GM18861 (cell line): ENCODE results near the gene EEFSEC.

Experiments
- ATAC-seq: cut with Tn5 transposase; IDR thresholded peaks from one replicate; pipeline ENCODE4 v1.9.1; 2021; ENCODE audit not compliant: unreplicated experiment

EEFSEC gene

DNA sequence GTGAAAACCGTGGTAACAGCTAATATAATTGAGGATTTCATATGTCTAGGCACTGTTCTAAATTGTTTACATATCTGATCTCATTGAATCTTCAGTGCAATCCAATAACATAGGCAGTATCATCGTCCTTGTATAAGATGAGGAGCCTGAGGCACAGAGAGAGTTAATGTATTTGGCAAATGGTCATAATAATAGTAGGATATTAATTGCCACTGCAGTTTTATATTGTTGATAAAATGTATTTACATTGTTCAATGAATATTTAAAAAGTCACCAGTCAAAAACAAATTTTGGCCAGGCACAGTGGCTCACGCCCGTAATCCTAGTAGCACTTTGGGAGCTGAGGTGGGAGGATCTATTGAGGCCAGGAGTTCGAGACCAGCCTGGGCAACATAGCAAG lies 88.5 kb downstream of the EEFSEC start:
- no peak for ATAC-seq

DNA sequence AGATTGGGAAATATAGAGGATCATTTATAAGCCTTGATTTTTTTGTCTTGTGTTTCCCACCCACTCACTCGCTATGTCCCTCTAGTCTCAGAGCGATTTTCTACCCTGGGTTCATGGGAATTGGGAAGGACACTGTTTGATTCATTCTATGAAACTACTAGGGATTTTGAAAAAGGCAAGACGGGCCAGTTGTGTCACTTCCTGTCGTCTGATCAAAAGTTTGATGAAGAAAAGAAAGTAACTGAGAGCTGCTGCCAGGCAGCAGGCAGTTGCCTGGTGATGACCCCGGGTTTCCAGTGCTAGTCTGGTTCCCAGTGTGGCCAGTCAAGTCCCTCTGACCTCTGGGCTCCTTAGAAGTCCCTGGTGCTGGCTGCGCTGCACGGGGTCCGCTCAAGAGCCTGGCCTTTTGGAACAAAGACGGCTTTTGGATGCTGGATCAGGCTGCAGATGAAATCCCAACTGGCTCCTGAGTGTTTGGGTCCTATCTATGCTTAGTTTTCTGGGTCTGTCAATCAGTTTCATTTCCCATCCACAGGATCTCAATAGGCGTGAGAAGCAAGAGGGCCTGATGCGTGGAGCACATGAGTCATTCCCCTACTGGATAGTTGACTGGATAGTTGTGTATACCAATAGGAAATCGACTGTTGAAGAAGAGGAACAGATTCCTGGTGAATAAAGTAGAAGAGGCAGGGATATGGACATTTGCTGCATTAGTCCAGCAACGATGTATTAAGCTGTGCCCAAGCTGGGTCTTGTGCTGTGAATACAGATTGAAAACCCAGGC lies 89.7 kb downstream of the EEFSEC start:
- no peak for ATAC-seq

DNA sequence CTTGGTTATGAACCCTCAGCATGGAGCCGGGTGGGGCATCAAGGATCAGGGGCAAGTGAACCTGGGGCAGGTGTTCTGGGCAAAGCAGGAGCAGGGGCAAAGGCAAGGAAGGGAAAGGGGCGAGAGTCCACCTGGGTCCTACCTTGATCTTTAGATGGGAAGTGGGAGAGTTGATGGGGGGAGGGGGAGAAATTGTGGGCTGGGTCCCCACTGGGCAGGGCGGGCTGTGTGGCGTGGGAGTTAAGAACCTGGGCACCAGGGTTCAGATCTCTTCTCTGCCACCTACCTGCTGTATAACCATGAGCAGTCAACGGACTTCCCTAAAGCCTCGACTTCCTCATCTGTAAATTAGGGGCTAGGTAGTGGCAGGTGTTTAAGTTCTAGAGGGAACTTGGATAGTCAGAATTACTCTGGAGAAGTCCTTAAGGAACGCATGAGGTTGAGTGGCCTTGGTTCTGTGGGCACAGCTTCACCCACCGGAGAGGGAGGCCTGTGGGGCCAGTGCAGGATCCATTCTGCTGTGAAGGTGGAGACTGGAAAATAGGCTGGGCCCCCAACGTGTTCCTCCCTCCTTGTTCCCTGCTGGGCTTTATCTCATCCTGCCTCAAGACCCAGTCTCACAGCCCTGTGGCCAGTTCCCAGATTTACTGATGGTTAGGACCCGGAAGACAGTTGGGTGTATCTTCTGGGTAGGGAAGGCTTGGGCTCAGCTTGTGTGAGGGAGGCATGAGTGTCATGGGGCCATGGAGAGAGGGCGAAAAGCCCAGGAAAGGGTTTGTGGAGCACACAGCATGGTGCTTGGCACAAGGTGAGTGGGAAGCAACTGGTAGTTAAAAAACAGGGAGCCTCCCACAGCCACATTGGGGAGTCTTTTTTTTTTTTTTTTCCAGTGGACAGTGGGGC lies 90.6 kb downstream of the EEFSEC start:
- ATAC-seq = no peak

DNA sequence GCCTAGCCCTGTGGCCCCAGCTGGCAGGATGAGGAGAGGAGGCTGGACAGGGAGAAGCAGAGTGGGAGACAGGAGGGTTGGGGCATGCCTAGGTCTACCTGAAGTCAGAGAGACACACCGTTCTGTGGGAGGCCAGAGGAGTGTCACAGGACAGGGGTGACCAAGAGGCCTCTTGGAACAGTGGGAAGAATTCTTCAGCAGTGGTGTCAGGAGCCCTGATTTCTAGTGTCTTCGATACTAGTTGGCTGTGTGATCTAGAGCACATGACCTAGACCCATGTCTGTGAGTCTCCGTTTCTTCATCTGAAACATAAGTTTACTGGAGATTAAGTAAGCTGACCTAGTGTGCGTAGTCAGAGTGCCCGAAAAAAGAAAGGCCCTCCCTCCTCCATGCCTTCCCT lies 92.2 kb downstream of the EEFSEC start:
- ATAC-seq = no peak

GRCh38 chr3:128247666-128248409 lies 94.6 kb downstream of the EEFSEC start:
- ATAC-seq = no peak

GRCh38 chr3:128252083-128252482 lies 98.8 kb downstream of the EEFSEC start:
- no peak for ATAC-seq

DNA sequence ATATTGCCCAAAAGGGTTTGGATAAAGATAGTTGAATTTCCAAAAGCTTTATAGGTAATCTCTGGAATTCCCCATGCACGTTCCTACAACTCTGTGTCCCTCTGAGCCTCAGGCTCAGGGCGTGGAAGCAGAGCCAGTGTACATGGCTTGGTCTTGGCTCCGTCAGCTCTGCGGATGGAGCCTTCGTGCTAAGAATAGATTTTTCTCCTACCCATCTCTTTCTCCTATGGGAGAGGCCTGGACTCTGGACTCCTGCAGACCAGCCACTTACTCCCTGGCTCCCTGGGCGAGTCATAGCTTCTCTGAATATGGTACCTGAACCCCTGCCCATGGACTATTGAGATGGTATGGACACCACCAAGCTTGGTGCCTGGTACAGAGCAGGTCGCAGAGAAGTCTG lies 99.9 kb downstream of the EEFSEC start:
- no peak for ATAC-seq

DNA sequence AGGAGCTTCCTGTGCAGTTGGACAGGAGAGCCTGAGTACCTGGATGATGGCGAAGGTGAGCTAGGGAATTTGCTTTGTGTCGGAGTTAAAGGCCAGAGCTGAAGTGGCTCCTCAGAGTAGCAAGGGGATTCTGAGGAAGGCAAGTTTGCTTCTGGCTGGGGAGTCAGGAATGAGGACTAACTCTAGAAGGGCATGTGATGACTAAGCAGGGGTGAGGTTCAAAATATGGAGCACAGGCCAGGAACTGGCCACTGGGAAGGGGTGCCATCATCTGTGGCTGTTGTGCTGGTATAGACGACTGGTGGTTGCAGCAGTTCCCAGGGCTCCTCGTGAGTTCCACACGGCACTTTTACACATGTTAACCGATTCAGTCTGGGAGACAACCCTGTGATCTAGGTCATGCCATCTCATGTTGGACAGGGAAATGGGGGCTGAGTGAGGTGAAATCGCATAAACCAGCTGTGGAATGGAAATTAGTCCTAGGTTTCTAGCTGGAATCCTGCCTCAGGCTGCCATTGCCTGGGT lies 100.8 kb downstream of the EEFSEC start:
- no peak for ATAC-seq

DNA sequence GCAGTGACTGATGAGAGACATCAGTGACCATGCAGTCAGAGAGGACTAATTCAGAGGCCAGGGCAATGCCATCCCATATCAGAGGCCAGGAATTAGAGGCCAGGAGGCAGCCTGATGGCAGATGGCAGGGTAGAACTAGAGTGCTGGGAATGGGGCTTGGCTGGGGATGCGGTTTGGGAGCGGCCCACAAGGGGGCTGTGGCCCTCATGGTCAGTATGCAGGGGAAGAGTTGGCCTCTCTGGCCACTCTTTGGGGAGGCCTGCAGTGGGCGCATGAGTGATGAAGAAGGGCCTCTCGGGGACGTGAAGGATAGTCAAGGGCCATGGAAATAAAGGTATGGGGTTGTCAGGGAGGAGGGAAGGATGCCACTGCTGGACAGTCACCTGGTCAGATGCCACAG lies 101.7 kb downstream of the EEFSEC start:
- no peak for ATAC-seq

GRCh38 chr3:128256131-128256530 lies 102.8 kb downstream of the EEFSEC start:
- no peak for ATAC-seq

GRCh38 chr3:128257632-128258031 lies 104.4 kb downstream of the EEFSEC start:
- ATAC-seq = no peak

- ATAC-seq = no peak
These were observed 107.0 kb downstream of the EEFSEC start for GRCh38 chr3:128260275-128260674.

GRCh38 chr3:128262457-128262856 lies 109.2 kb downstream of the EEFSEC start:
- no peak for ATAC-seq

DNA sequence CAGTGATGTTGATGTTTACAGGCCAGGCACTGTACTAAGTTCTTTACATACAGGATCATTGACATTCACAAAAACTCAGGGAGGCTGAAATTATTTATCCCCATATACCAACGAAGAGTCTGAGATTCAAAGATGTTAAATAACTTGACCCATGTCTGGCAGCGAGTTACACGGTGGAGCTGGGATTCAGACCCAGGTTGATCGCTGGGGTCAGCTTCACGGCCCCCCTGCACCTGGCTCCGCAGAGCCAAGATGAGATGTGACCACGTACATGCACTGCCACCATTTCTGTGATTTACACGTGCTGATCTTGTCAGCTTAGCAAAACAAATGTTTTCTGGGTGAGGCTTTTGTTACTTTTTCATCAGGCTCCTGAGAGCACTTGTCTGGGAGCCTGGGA lies 109.8 kb downstream of the EEFSEC start:
- no peak for ATAC-seq

GRCh38 chr3:128263946-128264345 lies 110.7 kb downstream of the EEFSEC start:
- ATAC-seq = no peak

- ATAC-seq = no peak
These were observed 113.2 kb downstream of the EEFSEC start for GRCh38 chr3:128266453-128266852.

DNA sequence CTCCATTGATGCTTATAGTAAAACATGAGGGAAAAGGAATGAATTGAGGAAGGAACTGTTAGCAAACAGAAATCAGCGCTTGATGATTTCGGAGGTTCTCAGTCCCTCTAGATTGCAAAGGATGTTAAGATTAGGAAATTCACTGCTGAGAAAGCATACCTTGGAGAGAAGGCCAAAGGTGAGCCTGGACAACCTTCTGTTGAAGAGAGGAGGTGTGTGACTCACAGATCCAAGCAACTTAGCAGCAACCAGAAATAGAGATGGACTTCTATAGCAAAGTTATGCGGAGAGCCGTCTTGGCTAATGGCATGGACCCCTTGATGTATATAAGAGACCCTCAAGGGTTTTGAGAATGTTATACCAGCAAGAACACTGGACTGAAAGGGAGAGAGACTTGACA lies 114.3 kb downstream of the EEFSEC start:
- no peak for ATAC-seq

GRCh38 chr3:128269006-128269775 lies 115.9 kb downstream of the EEFSEC start:
- no peak for ATAC-seq

- no peak for ATAC-seq
These were observed 116.5 kb downstream of the EEFSEC start for GRCh38 chr3:128269796-128270195.
